ENCODE data around the gene NECTIN1. TPM values are rescaled to one million over a fixed set of nuclear protein-coding genes. Genes with fewer than 3 reads are reported as not detected.

NECTIN1 gene
- total RNA-seq, 1 donor from 2014 or later, result 45.3 TPM

GRCh38 chr11:119697445-119697844 lies 31.6 kb downstream of the NECTIN1 start:
- no peak for TF ChIP-seq CTCF (IDR thresholded peaks at IDR 0.05; ENCODE audit: unreplicated experiment)
- H3K4me1 Mint-ChIP-seq, result peaks cover 65% of the 10 kb centered on the region
- peak overlapping the region; percentile 87 for H3K27ac Mint-ChIP-seq
- no peaks in the 10 kb centered on the region for H3K36me3 Mint-ChIP-seq
- no peak for DNase-seq (ENCODE audit: low spot score in 2 of 2, unreplicated experiment in 2 of 2)
- H3K9me3 Mint-ChIP-seq, result no peaks in the 10 kb centered on the region
- no peak overlapping the region for H3K4me3 Mint-ChIP-seq
- H3K27me3 Mint-ChIP-seq (ENCODE audit: low read depth), result no peaks in the 10 kb centered on the region

- DNase-seq (ENCODE audit: low spot score in 2 of 2, unreplicated experiment in 2 of 2), result no peak
- no peak for TF ChIP-seq CTCF (IDR thresholded peaks at IDR 0.05; ENCODE audit: unreplicated experiment)
- Mint-ChIP-seq H3K27me3 (ENCODE audit: low read depth) (no peaks in the 10 kb centered on the region), H3K9me3 (no peaks in the 10 kb centered on the region), H3K4me3 (no peak overlapping the region), H3K27ac (peak overlapping the region; percentile 87), H3K4me1 (peaks cover 66% of the 10 kb centered on the region), H3K36me3 (no peaks in the 10 kb centered on the region)
Observed at GRCh38 chr11:119696378-119697222, 32.4 kb downstream of the NECTIN1 start.

- H3K27ac Mint-ChIP-seq, result peak overlapping the region; percentile 91
- H3K4me1 Mint-ChIP-seq, result peaks cover 67% of the 10 kb centered on the region
- no peaks in the 10 kb centered on the region for H3K36me3 Mint-ChIP-seq
- H3K9me3 Mint-ChIP-seq, result no peaks in the 10 kb centered on the region
- DNase-seq (ENCODE audit: low spot score in 2 of 2, unreplicated experiment in 2 of 2), result no peak
- H3K4me3 Mint-ChIP-seq, result no peak overlapping the region
- no peaks in the 10 kb centered on the region for H3K27me3 Mint-ChIP-seq (ENCODE audit: low read depth)
- TF ChIP-seq CTCF (IDR thresholded peaks at IDR 0.05; ENCODE audit: unreplicated experiment), result no peak
Observed at GRCh38 chr11:119694334-119694733, 34.7 kb downstream of the NECTIN1 start.

- Mint-ChIP-seq H3K27me3 (ENCODE audit: low read depth) (no peaks in the 10 kb centered on the region), H3K27ac (peak overlapping the region; percentile 91), H3K4me1 (peaks cover 76% of the 10 kb centered on the region), H3K36me3 (no peaks in the 10 kb centered on the region), H3K4me3 (no peak overlapping the region), H3K9me3 (no peaks in the 10 kb centered on the region)
- DNase-seq (ENCODE audit: low spot score in 2 of 2, unreplicated experiment in 2 of 2), result no peak
- TF ChIP-seq CTCF (IDR thresholded peaks at IDR 0.05; ENCODE audit: unreplicated experiment), result no peak
Observed at GRCh38 chr11:119693253-119693815, 35.7 kb downstream of the NECTIN1 start.

- H3K27me3 Mint-ChIP-seq (ENCODE audit: low read depth), result no peaks in the 10 kb centered on the region
- no peaks in the 10 kb centered on the region for H3K36me3 Mint-ChIP-seq
- H3K9me3 Mint-ChIP-seq, result no peaks in the 10 kb centered on the region
- H3K4me3 Mint-ChIP-seq, result no peak overlapping the region
- TF ChIP-seq CTCF (IDR thresholded peaks at IDR 0.05; ENCODE audit: unreplicated experiment), result no peak
- DNase-seq (ENCODE audit: low spot score in 2 of 2, unreplicated experiment in 2 of 2), result no peak
- peaks cover 80% of the 10 kb centered on the region for H3K4me1 Mint-ChIP-seq
- peak overlapping the region; percentile 91 for H3K27ac Mint-ChIP-seq
Observed at GRCh38 chr11:119692540-119692820, 36.5 kb downstream of the NECTIN1 start.
